ENCODE results near the gene PCNT.
"Not testable (repeated sequence)": the region's sequence is repeated elsewhere in the genome, so short reads cannot be mapped to it uniquely, and the experiment has no call there.

Gene PCNT

GRCh38 chr21:46357684-46358425 lies 33.9 kb downstream of the PCNT start:
- DNase-seq (ENCODE audit: low spot score): no peak

DNA sequence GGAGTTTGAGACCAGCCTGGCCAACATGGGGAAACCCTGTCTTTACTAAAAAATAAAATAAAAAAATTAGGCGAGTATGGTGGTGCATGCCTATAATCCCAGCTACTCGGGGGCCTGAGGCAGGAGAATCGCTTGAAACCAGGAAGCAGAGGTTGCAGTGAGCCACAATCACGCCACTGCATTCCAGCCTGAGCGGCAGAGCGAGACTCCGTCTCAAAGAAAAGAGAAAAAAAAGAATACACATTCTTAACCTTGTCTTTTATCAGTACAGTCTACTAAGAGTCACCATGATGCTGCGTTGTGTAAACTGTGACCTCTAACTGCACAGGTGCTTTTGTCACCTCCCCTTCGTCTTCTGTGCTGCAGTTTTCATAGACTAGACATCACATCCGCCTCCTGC lies 37.2 kb downstream of the PCNT start:
- DNase-seq (ENCODE audit: low spot score): no peak

- DNase-seq (ENCODE audit: low spot score): no peak
Measured at GRCh38 chr21:46361935-46362334, 38.0 kb downstream of the PCNT start.

GRCh38 chr21:46362946-46363345 lies 39.0 kb downstream of the PCNT start:
- no peak for DNase-seq (ENCODE audit: low spot score)

GRCh38 chr21:46363698-46364097 lies 39.7 kb downstream of the PCNT start:
- DNase-seq (ENCODE audit: low spot score): no peak

DNA sequence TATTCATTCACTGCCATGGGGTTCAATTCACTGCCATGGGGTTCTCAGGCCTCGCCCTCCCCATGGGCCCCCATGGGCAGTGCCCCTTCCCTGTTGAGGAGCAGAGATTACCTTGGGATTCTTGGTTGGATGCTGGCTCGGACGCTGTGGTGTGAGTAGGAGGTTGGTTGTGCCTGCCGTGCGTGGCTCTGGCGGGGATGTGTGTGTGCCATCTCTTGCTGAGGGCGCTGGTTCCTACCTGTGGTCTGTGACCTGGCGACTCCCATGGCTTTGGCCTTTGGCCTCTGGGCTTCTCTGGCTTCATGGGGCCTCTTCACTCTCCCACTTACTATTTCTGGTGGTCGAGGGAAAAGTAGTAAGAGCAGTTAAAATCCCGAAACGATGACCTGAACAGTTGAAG lies 42.1 kb downstream of the PCNT start:
- no peak for DNase-seq (ENCODE audit: low spot score)

GRCh38 chr21:46366561-46366960 lies 42.6 kb downstream of the PCNT start:
- no peak for DNase-seq (ENCODE audit: low spot score)

DNA sequence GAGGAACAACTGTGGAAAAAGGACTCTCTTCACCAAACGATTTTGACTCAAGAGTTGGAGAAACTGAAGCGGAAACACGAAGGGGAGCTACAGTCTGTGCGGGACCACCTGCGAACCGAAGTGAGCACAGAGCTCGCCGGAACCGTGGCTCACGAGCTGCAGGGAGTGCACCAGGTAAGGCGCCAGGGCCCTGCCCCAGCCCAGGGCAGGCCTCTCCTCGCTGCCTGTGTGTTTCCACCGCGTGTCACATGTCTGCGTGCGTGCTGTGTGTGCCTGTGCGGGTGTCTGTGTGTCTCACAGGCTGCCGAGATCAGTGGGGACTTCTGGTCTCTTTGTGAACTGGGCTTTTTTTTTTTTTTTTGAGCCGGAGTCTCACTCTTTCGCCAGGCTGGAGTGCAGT lies 43.0 kb downstream of the PCNT start:
- no peak for DNase-seq (ENCODE audit: low spot score)

GRCh38 chr21:46368533-46369285 lies 44.8 kb downstream of the PCNT start:
- no peak for DNase-seq (ENCODE audit: low spot score)

DNA sequence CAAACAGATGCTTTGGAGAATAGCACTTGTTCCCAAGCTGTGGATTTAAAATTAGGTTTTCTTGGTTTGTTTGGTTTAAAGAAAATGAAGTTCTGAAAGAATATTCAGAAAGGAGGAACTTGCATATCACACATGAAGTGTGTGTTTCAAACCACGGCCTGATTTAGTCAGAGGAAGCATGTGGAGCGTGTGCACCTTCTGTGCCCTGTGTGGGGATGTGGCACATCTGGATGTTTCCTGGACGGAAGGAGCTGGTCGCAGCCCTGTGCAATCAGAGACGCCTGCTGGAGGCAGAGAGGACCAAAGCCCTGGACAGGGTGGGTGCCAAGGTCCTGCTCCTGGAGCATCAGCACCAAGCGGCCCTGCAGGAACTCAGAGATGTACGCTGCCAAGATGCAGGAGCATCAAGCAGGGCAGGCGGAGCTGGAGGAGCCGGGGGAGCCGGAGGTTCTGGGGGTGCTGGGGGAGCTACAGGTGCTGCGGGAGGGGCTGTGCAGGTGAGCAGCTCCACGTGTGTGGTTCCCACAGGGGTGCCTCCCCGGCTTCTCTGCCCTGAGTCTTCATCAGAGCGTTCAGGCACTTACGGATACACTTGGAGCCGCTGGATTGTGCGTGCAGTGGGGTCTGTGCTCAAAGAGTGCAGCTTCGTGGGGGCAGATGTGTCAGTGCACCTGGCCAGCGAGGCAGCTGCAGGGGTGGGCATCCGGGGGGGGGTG lies 45.7 kb downstream of the PCNT start:
- no peak for DNase-seq (ENCODE audit: low spot score)

GRCh38 chr21:46371204-46372013 lies 47.5 kb downstream of the PCNT start:
- DNase-seq (ENCODE audit: low spot score): no peak

DNA sequence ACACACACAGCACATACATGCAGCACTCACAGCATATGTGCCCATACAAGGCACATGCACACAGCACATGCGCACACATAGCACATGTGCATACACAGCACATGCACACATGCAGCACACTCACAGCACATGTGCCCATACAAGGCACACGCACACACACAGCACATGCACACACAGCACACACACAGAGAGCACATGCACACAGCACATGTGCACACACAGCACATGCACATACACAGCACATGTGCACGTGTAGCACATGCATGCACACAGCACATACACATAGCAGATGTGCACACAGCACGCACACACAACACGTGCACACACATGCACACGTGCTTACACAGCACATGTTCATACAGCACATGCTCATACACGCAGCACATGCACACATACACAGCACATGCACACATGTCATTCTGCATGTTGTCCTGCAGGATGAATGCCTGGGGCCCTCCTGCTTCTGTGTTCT lies 48.1 kb downstream of the PCNT start:
- DNase-seq (ENCODE audit: low spot score): no peak

DNA sequence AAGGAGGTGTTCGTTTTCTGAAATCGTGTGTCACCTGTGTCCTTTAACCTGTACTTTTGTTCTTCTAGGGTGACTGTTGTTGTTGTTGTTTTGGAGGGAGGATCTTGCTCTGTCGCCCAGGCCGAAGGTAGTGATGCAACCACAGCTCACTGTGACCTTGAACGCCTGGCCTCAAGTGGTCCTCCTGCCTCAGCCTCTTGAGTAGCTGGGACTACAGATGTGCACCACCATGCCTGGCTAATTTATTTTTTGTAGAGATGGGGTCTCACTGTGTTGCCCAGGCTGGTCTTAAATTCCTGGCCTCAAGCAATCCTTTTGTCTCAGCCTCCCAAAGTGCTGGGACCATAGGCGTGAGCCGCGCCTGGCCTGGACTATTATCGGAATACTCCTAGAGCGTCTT lies 49.0 kb downstream of the PCNT start:
- DNase-seq (ENCODE audit: low spot score): not testable (repeated sequence)

- DNase-seq (ENCODE audit: low spot score): no peak
Measured at GRCh38 chr21:46374761-46375389, 50.9 kb downstream of the PCNT start.

DNA sequence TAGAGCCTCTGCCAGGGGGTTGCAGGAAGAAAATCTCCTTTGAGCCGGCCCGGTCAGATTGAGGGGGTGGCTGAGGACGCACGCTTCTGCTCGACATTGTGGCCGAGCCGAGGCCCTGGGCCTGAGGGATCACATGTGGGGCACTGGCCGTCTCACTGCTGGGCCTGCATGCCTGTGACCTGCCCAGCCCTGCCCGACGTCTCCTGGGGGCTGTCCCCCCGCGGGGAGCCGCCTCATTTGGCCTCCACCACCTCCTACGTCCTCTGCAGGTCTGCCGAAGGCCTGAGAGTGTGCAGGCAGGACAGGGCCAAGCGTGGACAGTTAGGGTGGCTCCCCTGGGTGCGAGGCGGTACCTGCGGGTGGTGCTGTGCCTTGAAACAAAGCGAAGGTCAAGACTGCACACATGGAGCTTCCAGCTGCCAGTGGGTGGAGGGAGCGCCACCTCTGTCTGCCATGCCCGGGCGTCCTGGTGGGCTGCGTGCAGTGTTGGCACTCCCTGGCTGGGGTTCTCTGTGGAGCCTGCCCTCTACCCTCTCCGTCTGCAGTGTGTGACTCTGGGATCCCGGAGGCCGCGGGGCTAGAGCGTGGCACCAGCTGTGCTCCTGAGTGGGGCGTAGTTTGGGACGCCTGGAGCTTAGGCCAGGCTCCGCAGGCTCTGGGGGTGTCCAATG lies 51.7 kb downstream of the PCNT start:
- no peak for DNase-seq (ENCODE audit: low spot score)

DNA sequence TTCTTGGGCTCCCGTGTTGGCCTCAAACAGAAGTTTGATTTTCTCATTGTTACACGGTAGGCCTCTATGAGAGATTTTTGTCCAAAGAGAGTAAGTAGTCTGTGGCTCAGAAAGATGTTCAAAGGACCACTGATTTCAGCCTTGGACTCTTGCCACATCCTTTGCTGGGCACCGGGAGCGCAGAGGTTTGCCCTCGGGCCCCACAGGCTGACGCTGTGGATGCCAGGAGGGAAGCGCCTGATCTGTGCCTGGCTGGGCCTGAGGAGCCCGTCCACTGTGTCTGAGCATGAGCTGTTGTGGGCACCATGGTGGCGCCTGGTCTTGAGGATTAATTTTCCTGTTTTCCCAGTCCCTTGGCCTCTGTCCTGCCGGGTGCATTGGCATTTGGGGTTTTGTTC lies 52.3 kb downstream of the PCNT start:
- no peak for DNase-seq (ENCODE audit: low spot score)

DNA sequence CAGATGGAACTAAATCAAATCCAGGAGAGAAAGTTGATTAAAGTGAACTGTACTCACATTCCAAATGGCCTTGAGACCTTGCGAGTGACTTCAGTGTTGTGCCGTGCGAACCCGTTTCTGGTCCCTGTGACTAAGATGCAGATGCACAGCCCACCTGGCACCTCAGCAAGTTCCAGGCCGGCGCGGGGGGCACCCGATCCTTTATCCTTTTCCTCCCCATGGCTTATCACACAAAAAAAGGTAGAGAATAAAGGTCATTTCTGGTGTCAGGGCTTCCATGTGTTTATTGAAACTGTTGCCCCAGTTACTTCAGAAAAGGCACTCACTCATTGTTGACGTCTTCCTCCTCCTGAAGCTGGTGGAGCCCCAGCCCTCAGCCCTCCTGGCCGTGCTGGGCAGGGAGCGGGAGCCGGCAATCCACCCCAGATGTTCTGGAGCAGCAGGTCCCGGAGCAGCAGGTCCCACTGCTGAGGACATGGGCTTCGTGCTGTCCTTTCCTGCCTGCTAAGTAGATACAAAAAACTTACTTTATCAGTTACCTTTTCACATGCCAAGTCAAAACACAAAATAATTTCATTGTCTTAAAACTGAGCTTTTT lies 53.0 kb downstream of the PCNT start:
- no peak for DNase-seq (ENCODE audit: low spot score)

GRCh38 chr21:46377789-46378188 lies 53.8 kb downstream of the PCNT start:
- no peak for DNase-seq (ENCODE audit: low spot score)

- DNase-seq (ENCODE audit: low spot score): no peak
Measured at GRCh38 chr21:46379105-46379504, 55.1 kb downstream of the PCNT start.

- no peak for DNase-seq (ENCODE audit: low spot score)
Measured at GRCh38 chr21:46379691-46380090, 55.7 kb downstream of the PCNT start.

- no peak for DNase-seq (ENCODE audit: low spot score)
Measured at GRCh38 chr21:46381541-46381940, 57.6 kb downstream of the PCNT start.

Measured in germinal center (tissue), 1 donor.